ENCODE results near the gene CCDC70.

DNA sequence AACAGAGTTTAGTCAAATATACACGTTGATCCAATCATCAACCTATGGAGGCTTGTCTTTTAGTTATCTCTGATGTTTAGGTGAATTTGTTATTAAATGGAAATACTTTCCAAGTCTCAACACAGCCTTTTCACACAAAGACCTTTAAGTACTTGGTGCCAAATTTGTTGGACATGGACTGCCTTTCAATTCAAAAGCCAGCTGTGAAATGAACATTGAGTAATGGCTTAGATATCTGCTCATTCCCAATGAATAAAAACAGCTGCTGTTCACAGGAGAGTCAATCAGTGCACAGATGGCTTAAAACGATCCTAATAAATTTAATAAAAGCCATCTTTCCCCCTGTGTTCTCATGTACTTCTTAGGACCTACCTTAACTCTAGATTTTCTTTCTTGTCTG lies 37.9 kb upstream of the CCDC70 start:
- TF ChIP-seq, protein P1, sequence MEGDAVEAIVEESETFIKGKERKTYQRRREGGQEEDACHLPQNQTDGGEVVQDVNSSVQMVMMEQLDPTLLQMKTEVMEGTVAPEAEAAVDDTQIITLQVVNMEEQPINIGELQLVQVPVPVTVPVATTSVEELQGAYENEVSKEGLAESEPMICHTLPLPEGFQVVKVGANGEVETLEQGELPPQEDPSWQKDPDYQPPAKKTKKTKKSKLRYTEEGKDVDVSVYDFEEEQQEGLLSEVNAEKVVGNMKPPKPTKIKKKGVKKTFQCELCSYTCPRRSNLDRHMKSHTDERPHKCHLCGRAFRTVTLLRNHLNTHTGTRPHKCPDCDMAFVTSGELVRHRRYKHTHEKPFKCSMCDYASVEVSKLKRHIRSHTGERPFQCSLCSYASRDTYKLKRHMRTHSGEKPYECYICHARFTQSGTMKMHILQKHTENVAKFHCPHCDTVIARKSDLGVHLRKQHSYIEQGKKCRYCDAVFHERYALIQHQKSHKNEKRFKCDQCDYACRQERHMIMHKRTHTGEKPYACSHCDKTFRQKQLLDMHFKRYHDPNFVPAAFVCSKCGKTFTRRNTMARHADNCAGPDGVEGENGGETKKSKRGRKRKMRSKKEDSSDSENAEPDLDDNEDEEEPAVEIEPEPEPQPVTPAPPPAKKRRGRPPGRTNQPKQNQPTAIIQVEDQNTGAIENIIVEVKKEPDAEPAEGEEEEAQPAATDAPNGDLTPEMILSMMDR (conservative IDR thresholded peaks at IDR 0.05; ENCODE audit: low read depth, low read length): no peak
- TF ChIP-seq EZH2 (IDR thresholded peaks at IDR 0.05; ENCODE audit: borderline replicate concordance, low read depth, low read length, poor library complexity, severe bottlenecking): no peak
